Neural cell (in vitro differentiated cells): Measurements from ENCODE around the gene FTSJ3. TPM values are rescaled to one million over a fixed set of nuclear protein-coding genes. Genes with fewer than 3 reads are reported as not detected.

Source experiments
- H2AFZ ChIP-seq: fragments of 200-600, 300-800 bp; sonication (generic), shearing (Covaris generic); 2 replicates; pipeline ENCODE4 v1.6.0; 2014; ENCODE audit warnings: low read depth, mild to moderate bottlenecking, antibody characterized with exemption, low read length, moderate library complexity
- H3F3A ChIP-seq: fragments of 200-600 bp; shearing (Covaris generic); 2 replicates; pipeline ENCODE4 v1.6.1; 2016; ENCODE audit warnings: mild to moderate bottlenecking, moderate library complexity, mixed read lengths, antibody characterized with exemption, low read length; ENCODE audit not compliant: insufficient read depth, poor library complexity, severe bottlenecking
- H3K27ac ChIP-seq: fragments of 200-600, 300-800 bp; sonication (generic), shearing (Covaris generic); 2 replicates; pipeline ENCODE4 v1.5.1; 2014; ENCODE audit warnings: mild to moderate bottlenecking, low read length, moderate library complexity
- H3K27me3 ChIP-seq: fragments of 300-800, 200-600 bp; sonication (generic), shearing (Covaris generic); 2 replicates; pipeline ENCODE4 v1.6.0; 2014; ENCODE audit warnings: mild to moderate bottlenecking, low read depth, low read length, moderate library complexity; ENCODE audit not compliant: insufficient read depth
- H3K36me3 ChIP-seq: fragments of 300-800, 200-600 bp; sonication (generic), shearing (Covaris generic); 2 replicates; pipeline ENCODE4 v1.5.1; 2014; ENCODE audit warnings: mild to moderate bottlenecking, antibody characterized with exemption, low read length, moderate library complexity; ENCODE audit not compliant: insufficient read depth
- H3K4me2 ChIP-seq: fragments of 300-800, 200-600 bp; sonication (generic), shearing (Covaris generic); 2 replicates; pipeline ENCODE4 v1.6.0; 2014; ENCODE audit warnings: mild to moderate bottlenecking, low read length
- H3K4me3 ChIP-seq: fragments of 300-800, 200-600 bp; sonication (generic), shearing (Covaris generic); 2 replicates; pipeline ENCODE4 v1.5.1; 2014; ENCODE audit warnings: mild to moderate bottlenecking, low read length, moderate library complexity
- H3K79me2 ChIP-seq: fragments of 200-600 bp; shearing (Covaris generic); replicated peaks from 2 replicates; pipeline ENCODE4 v1.6.0; 2014; ENCODE audit warnings: mild to moderate bottlenecking, low read length, moderate library complexity; ENCODE audit not compliant: insufficient read depth
- H3K9ac ChIP-seq: fragments of 300-800, 200-600 bp; sonication (generic), shearing (Covaris generic); 2 replicates; pipeline ENCODE4 v1.6.1; 2016; ENCODE audit warnings: mild to moderate bottlenecking, low read length, mixed read lengths
- H3K9me2 ChIP-seq: fragments of 200-600 bp; shearing (Covaris generic); 2 replicates; pipeline ENCODE4 v1.6.1; 2016; ENCODE audit warnings: mild to moderate bottlenecking, low read length, mixed read lengths; ENCODE audit not compliant: insufficient read depth
- H3K9me3 ChIP-seq: fragments of 200-600, 300-800 bp; sonication (generic), shearing (Covaris generic); 2 replicates; pipeline ENCODE4 v1.6.1; 2016; ENCODE audit warnings: mild to moderate bottlenecking, mixed run types, low read length, moderate library complexity, mixed read lengths
- H4K20me1 ChIP-seq: fragments of 200-600 bp; shearing (Covaris generic); 2 replicates; pipeline ENCODE4 v1.6.1; 2016; ENCODE audit warnings: mild to moderate bottlenecking, mixed run types; ENCODE audit not compliant: insufficient read depth
- EP300 ChIP-seq: fragments of 450-650 bp; conservative IDR thresholded peaks from 2 replicates; pipeline ENCODE4 v1.6.1; 2014; ENCODE audit warnings: antibody characterized with exemption, mild to moderate bottlenecking, moderate library complexity; ENCODE audit not compliant: poor library complexity, severe bottlenecking
- EZH2 ChIP-seq: fragments of 200-600, 300-800 bp; shearing (Covaris generic), sonication (generic); IDR thresholded peaks from 2 replicates; pipeline ENCODE4 v1.6.1; 2014; ENCODE audit warnings: antibody characterized with exemption, low read length, borderline replicate concordance, mild to moderate bottlenecking; ENCODE audit not compliant: insufficient read depth, poor library complexity, severe bottlenecking
- MXI1 ChIP-seq: fragments of 450-650 bp; conservative IDR thresholded peaks from 2 replicates; pipeline ENCODE4 v1.6.1; 2014; ENCODE audit warnings: antibody characterized with exemption, mild to moderate bottlenecking; ENCODE audit not compliant: poor library complexity, severe bottlenecking
- POLR2AphosphoS5 ChIP-seq: IDR thresholded peaks from 2 replicates; pipeline ENCODE4 v1.6.1; 2012
- RAD21 ChIP-seq: fragments of 450-650 bp; conservative IDR thresholded peaks from 2 replicates; pipeline ENCODE4 v1.6.1; 2014; ENCODE audit warnings: antibody characterized with exemption, mild to moderate bottlenecking, moderate library complexity
- SMC3 ChIP-seq: fragments of 450-650 bp; conservative IDR thresholded peaks from 2 replicates; pipeline ENCODE4 v1.6.1; 2014; ENCODE audit warnings: antibody characterized with exemption, mild to moderate bottlenecking, moderate library complexity; ENCODE audit not compliant: poor library complexity
- TAF1 ChIP-seq: IDR thresholded peaks from 2 replicates; pipeline ENCODE4 v1.6.1; 2012; ENCODE audit warnings: low read depth
- polyA plus RNA-seq: library from polyadenylated mRNA; depleted of rRNA; stranded (reverse); fragments of >200 nt; gene quantifications from 2 replicates; pipeline ENCODE4 v1.2.3, GENCODE V29; 2014
- TF ChIP-seq, protein P1 (sequence below): IDR thresholded peaks from 2 replicates; pipeline ENCODE4 v1.6.1; 2012; ENCODE audit warnings: borderline replicate concordance
- TF ChIP-seq, protein P2 (sequence below): fragments of 450-650 bp; IDR thresholded peaks from 2 replicates; pipeline ENCODE4 v1.5.1; 2014; ENCODE audit warnings: antibody characterized with exemption, mild to moderate bottlenecking, moderate library complexity; ENCODE audit not compliant: poor library complexity, severe bottlenecking

The FTSJ3 gene
- polyA plus RNA-seq, 1 donor from 2014 or later: 23.2 TPM

DNA sequence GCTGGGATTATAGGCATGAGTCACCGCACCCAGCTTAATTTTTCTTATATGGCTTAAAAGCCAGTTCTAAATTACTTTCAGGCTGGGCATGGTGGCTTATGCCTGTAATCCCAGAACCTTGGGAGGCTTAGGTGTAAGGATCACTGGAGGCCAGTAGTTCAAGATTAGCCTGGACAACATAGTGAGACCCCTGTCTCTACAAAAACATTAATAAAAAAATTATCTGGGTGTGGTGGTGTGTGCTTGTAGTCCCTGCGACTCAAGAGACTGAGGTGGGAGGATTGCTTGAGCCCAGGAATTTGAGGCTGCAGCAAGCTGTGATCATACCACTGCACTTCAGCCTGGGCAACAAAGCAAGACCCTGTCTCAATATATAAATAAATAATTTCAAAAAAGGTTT lies 25.8 kb upstream of the FTSJ3 start:
- no peaks in the 10 kb centered on the region for H3K9me2 ChIP-seq
- H3K4me2 ChIP-seq: no peak overlapping the region
- no peak overlapping the region for H3K4me3 ChIP-seq
- no peaks in the 10 kb centered on the region for H4K20me1 ChIP-seq
- no peaks in the 10 kb centered on the region for H3F3A ChIP-seq
- H3K27ac ChIP-seq: no peak overlapping the region
- H3K36me3 ChIP-seq: no peaks in the 10 kb centered on the region
- no peak overlapping the region for H3K9ac ChIP-seq
- H3K79me2 ChIP-seq: no peaks in the 10 kb centered on the region
- TF ChIP-seq RAD21 (no peak), EP300 (no peak), SMC3 (no peak), POLR2AphosphoS5 (no peak), EZH2 (no peak), TAF1 (no peak), MXI1 (no peak)
- TF ChIP-seq, protein P1, sequence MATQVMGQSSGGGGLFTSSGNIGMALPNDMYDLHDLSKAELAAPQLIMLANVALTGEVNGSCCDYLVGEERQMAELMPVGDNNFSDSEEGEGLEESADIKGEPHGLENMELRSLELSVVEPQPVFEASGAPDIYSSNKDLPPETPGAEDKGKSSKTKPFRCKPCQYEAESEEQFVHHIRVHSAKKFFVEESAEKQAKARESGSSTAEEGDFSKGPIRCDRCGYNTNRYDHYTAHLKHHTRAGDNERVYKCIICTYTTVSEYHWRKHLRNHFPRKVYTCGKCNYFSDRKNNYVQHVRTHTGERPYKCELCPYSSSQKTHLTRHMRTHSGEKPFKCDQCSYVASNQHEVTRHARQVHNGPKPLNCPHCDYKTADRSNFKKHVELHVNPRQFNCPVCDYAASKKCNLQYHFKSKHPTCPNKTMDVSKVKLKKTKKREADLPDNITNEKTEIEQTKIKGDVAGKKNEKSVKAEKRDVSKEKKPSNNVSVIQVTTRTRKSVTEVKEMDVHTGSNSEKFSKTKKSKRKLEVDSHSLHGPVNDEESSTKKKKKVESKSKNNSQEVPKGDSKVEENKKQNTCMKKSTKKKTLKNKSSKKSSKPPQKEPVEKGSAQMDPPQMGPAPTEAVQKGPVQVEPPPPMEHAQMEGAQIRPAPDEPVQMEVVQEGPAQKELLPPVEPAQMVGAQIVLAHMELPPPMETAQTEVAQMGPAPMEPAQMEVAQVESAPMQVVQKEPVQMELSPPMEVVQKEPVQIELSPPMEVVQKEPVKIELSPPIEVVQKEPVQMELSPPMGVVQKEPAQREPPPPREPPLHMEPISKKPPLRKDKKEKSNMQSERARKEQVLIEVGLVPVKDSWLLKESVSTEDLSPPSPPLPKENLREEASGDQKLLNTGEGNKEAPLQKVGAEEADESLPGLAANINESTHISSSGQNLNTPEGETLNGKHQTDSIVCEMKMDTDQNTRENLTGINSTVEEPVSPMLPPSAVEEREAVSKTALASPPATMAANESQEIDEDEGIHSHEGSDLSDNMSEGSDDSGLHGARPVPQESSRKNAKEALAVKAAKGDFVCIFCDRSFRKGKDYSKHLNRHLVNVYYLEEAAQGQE: no peak
- TF ChIP-seq, protein P2, sequence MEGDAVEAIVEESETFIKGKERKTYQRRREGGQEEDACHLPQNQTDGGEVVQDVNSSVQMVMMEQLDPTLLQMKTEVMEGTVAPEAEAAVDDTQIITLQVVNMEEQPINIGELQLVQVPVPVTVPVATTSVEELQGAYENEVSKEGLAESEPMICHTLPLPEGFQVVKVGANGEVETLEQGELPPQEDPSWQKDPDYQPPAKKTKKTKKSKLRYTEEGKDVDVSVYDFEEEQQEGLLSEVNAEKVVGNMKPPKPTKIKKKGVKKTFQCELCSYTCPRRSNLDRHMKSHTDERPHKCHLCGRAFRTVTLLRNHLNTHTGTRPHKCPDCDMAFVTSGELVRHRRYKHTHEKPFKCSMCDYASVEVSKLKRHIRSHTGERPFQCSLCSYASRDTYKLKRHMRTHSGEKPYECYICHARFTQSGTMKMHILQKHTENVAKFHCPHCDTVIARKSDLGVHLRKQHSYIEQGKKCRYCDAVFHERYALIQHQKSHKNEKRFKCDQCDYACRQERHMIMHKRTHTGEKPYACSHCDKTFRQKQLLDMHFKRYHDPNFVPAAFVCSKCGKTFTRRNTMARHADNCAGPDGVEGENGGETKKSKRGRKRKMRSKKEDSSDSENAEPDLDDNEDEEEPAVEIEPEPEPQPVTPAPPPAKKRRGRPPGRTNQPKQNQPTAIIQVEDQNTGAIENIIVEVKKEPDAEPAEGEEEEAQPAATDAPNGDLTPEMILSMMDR: no peak
- no peaks in the 10 kb centered on the region for H3K27me3 ChIP-seq
- H3K9me3 ChIP-seq: no peaks in the 10 kb centered on the region
- no peak overlapping the region for H2AFZ ChIP-seq

DNA sequence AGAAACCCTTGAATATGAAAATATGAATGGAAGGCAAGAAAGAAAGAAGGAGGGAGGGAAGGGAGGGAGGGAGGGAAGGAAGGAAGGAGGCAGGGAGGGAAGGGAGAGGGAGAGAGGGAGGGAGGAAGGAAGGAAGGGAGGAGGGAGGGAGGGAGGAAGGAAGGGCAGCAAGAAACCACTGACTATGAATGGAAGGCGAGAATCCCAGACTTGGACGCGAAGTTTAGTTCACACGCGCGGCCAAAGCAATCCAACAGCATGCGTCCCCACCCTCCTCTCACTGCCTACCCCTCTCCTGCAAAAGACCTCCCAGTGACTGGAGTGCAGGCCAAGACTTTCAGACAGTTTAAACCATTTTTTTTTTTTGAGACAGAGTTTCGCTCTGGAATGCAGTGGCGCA lies 22.9 kb upstream of the FTSJ3 start:
- Histone ChIP-seq H3K79me2 (no peaks in the 10 kb centered on the region), H2AFZ (no peak overlapping the region), H3K27me3 (no peaks in the 10 kb centered on the region), H3K36me3 (no peaks in the 10 kb centered on the region), H3K4me2 (no peak overlapping the region), H3K9ac (no peak overlapping the region), H3K4me3 (no peak overlapping the region), H3K27ac (no peak overlapping the region), H3K9me3 (no peaks in the 10 kb centered on the region), H4K20me1 (no peaks in the 10 kb centered on the region), H3F3A (no peaks in the 10 kb centered on the region), H3K9me2 (no peaks in the 10 kb centered on the region)
- no peak for TF ChIP-seq MXI1
- TF ChIP-seq, protein P2: no peak
- no peak for TF ChIP-seq RAD21
- no peak for TF ChIP-seq TAF1
- TF ChIP-seq EP300: no peak
- no peak for TF ChIP-seq POLR2AphosphoS5
- TF ChIP-seq EZH2: no peak
- TF ChIP-seq, protein P1: no peak
- TF ChIP-seq SMC3: no peak
